ENCODE measurements around the gene KLHL13. TPM values are rescaled to one million over a fixed set of nuclear protein-coding genes. Genes with fewer than 3 reads are reported as not detected.

KLHL13 gene
- total RNA-seq, 4 donors from 2014 or later: 1.2 to 5.2 (median 2.0) TPM

GRCh38 chrX:117895418-117895817 is 221.2 kb downstream of the KLHL13 start:
- no peak for DNase-seq (ENCODE audit: low spot score)
- ATAC-seq (ENCODE audit: low FRiP score): no peak
- no peak for TF ChIP-seq CTCF (IDR thresholded peaks at IDR 0.05)

- no peak for TF ChIP-seq CTCF (IDR thresholded peaks at IDR 0.05)
- DNase-seq (ENCODE audit: low spot score): no peak
- ATAC-seq (ENCODE audit: low FRiP score): no peak
Measured at GRCh38 chrX:117892469-117892868, 224.1 kb downstream of the KLHL13 start.

- no peak for DNase-seq (ENCODE audit: low spot score)
- no peak for ATAC-seq (ENCODE audit: low FRiP score)
- no peak for TF ChIP-seq CTCF (IDR thresholded peaks at IDR 0.05)
Measured at GRCh38 chrX:117871796-117872195, 244.8 kb downstream of the KLHL13 start.

- no peak for ATAC-seq (ENCODE audit: low FRiP score)
- no peak for DNase-seq (ENCODE audit: low spot score)
- TF ChIP-seq CTCF (IDR thresholded peaks at IDR 0.05): no peak
Measured at GRCh38 chrX:117860517-117860916, 256.1 kb downstream of the KLHL13 start.

GRCh38 chrX:117854806-117855205 is 261.8 kb downstream of the KLHL13 start:
- TF ChIP-seq CTCF (IDR thresholded peaks at IDR 0.05): no peak
- no peak for ATAC-seq (ENCODE audit: low FRiP score)
- DNase-seq (ENCODE audit: low spot score): no peak

GRCh38 chrX:117851025-117851424 is 265.6 kb downstream of the KLHL13 start:
- ATAC-seq (ENCODE audit: low FRiP score) (no peak), DNase-seq (ENCODE audit: low spot score) (no peak)
- TF ChIP-seq CTCF (IDR thresholded peaks at IDR 0.05): no peak

Small RNA genes lying within 50 kb of the gene (small RNA-seq; reads per million reads assigned to genes)
- gene RF00019 (not detected), gene TUBB4BP3 (not detected)

Other genes starting within 250 kb of the KLHL13 start
- gene WDR44, start 229.3 kb upstream of the KLHL13 start, total RNA-seq: 10 to 100 TPM; 16.3 to 21.2 (median 19.7) TPM